OCI-LY3 (cell line): ENCODE data around the gene RNU5D-1.

ENCODE experiments used
- EZH2phosphoT487 ChIP-seq: fragments of 200-600 bp; shearing (Covaris generic); IDR thresholded peaks from 2 replicates; pipeline ENCODE4 v1.6.1; 2018; ENCODE audit warnings: antibody characterized with exemption, mixed run types, low read depth
- TF ChIP-seq, protein P1 (sequence below): fragments of 200-600, 300-600 bp; sonication (generic); IDR thresholded peaks from 2 replicates; pipeline ENCODE4 v1.5.1; 2014; ENCODE audit warnings: antibody characterized with exemption, low read length, low read depth

DNA sequence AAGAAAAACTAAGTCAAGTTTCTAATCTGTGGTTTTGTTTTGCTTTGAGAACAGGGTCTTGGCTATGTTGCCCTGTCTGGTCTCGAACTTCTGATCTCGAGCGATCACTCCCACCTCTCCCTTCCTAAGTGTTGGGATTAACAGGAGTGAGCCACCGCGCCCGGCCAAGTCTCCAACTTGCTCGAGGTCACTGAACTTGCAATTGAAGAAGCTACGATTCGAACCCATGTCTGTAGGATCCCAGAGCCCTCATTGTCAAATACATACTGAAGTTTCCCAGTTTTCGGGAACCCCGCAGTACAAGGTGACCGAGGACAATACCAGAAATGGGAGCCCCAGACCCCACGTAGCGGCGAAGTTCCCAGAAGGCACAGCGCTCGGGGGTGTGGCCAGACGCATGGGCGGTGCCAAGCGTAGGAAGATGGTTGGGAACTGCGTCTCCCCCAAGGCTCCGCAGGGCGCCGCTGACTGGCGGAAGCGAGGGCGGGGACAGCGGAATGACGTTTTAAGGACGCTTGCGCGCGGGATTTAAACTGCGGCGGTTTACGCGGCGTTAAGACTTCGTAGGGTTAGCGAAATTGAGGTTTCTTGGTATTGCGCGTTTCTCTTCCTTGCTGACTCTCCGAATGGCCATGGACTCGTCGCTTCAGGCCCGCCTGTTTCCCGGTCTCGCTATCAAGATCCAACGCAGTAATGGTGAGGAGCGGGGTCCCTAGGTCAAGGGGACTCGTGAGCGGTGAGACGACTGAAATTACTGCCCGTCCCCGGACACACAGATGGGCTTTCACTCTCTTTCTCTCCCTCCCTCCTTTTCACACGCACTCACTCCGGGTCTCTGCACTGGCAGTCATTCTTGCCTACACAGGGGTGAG lies 8.6 kb upstream of the RNU5D-1 start, which contains the start of gene KIF2C:
- TF ChIP-seq, protein P1, sequence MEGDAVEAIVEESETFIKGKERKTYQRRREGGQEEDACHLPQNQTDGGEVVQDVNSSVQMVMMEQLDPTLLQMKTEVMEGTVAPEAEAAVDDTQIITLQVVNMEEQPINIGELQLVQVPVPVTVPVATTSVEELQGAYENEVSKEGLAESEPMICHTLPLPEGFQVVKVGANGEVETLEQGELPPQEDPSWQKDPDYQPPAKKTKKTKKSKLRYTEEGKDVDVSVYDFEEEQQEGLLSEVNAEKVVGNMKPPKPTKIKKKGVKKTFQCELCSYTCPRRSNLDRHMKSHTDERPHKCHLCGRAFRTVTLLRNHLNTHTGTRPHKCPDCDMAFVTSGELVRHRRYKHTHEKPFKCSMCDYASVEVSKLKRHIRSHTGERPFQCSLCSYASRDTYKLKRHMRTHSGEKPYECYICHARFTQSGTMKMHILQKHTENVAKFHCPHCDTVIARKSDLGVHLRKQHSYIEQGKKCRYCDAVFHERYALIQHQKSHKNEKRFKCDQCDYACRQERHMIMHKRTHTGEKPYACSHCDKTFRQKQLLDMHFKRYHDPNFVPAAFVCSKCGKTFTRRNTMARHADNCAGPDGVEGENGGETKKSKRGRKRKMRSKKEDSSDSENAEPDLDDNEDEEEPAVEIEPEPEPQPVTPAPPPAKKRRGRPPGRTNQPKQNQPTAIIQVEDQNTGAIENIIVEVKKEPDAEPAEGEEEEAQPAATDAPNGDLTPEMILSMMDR: no peak
- TF ChIP-seq EZH2phosphoT487: no peak
